K562 (cell line): ENCODE measurements around the gene ABL1. TPM values are rescaled to one million over a fixed set of nuclear protein-coding genes. Genes with fewer than 3 reads are reported as not detected.

ENCODE experiments used
- ATAC-seq: fragments of 200-7000 bp; cut with Tn5 transposase; 3 replicates; pipeline ENCODE4 v1.9.1; 2020; ENCODE audit warnings: moderate library complexity
- Bru-seq: library from RNA; stranded (reverse); fragments of 400-500 nt; gene quantifications from one replicate; lab custom pipeline; 2021; lab: Mats Ljungman, UMichigan
- BruChase-seq, 2 experiments: library from RNA; stranded (reverse); fragments of 400-500 nt; gene quantifications; one replicate each; lab custom pipeline; 2021; lab: Mats Ljungman, UMichigan
- BruUV-seq: library from RNA; stranded (reverse); fragments of 400-500 nt; replicated peaks from 2 replicates; lab custom pipeline; 2021; lab: Mats Ljungman, UMichigan
- CTCF ChIA-PET: fragments of 300-600 bp; formaldehyde crosslinking; extraction: SDS; loops from one replicate; lab custom pipeline; 2021; ENCODE audit warnings: low intra/inter-chr PET ratio; lab: Yijun Ruan, JAX
- POLR2A ChIA-PET: fragments of 300-600, 350-650 bp; sonication (Branson Sonifier 250); formaldehyde crosslinking; extraction: SDS; loops from one replicate; lab custom pipeline; 2021; ENCODE audit warnings: antibody characterized with exemption, inconsistent platforms; lab: Yijun Ruan, JAX
- DNase-seq, 4 experiments: peaks; one replicate each; pipeline versions ENCODE4 v3.0.0 to v3.0.0-alpha.2; 2011 to 2018; ENCODE audit warnings: low spot score in 3 of 4, mixed read lengths in 3 of 4; ENCODE audit errors: extremely low read depth in 1 of 4
- FAIRE-seq: peaks from 2 replicates; lab custom pipeline; 2011; peaks lifted over from hg19 to GRCh38; lab: Jason Lieb, UNC
- H2AFZ ChIP-seq: 2 replicates; pipeline ENCODE4 v1.6.0; 2011; ENCODE audit warnings: low read depth, low read length, control low read depth, inconsistent platforms
- H3K27ac ChIP-seq: fragments of 200-600 bp; 3 replicates; pipeline ENCODE4 v1.8.0; 2011; ENCODE audit warnings: low read depth, mild to moderate bottlenecking, control low read depth, inconsistent platforms, low read length, moderate library complexity, mixed read lengths; ENCODE audit errors: extremely low read depth
- H3K27me3 ChIP-seq, 2 experiments: fragments of 300-600 bp in 1 of 2; 2 replicates in 1 of 2; 3 replicates in 1 of 2; pipeline versions ENCODE4 v1.6.0 to v1.8.0; 2011; ENCODE audit warnings: inconsistent platforms in 2 of 2, low read length in 2 of 2, mild to moderate bottlenecking in 1 of 2, mixed read lengths in 1 of 2, moderate library complexity in 1 of 2; ENCODE audit not compliant: control insufficient read depth in 2 of 2, insufficient read depth in 2 of 2
- H3K36me3 ChIP-seq: fragments of 300-600 bp; 3 replicates; pipeline ENCODE4 v1.8.0; 2011; ENCODE audit warnings: mild to moderate bottlenecking, low read length, inconsistent platforms; ENCODE audit not compliant: control insufficient read depth, insufficient read depth
- H3K4me1 ChIP-seq, 2 experiments: fragments of 200-600 bp in 1 of 2; replicated peaks in 1 of 2; 2 replicates in 1 of 2; 3 replicates in 1 of 2; pipeline versions ENCODE4 v1.5.1 to v1.8.0; 2011; ENCODE audit warnings: inconsistent platforms in 2 of 2, low read length in 2 of 2, mild to moderate bottlenecking in 1 of 2, mixed read lengths in 1 of 2, moderate library complexity in 1 of 2; ENCODE audit not compliant: control insufficient read depth in 2 of 2, insufficient read depth in 2 of 2
- H3K4me2 ChIP-seq: 2 replicates; pipeline ENCODE4 v1.6.1; 2011; ENCODE audit warnings: low read length, control low read depth, inconsistent platforms, mixed read lengths; ENCODE audit not compliant: insufficient read depth
- H3K4me3 ChIP-seq: fragments of 200-600 bp; sonication (generic), shearing (Covaris generic); 2 replicates; pipeline ENCODE4 v1.5.1; 2016; ENCODE audit warnings: control low read depth, inconsistent platforms
- H3K79me2 ChIP-seq: fragments of 200-600 bp; 3 replicates; pipeline ENCODE4 v1.8.0; 2011; ENCODE audit warnings: low read length, inconsistent platforms; ENCODE audit not compliant: control insufficient read depth, insufficient read depth
- H3K9ac ChIP-seq, 2 experiments: 2 replicates each; pipeline versions ENCODE4 v1.6.0 to v1.6.1; 2011; ENCODE audit warnings: low read depth in 2 of 2, low read length in 2 of 2, control low read depth in 1 of 2, inconsistent platforms in 1 of 2, mild to moderate bottlenecking in 1 of 2, mixed read lengths in 1 of 2; ENCODE audit not compliant: insufficient read depth in 1 of 2
- H3K9me1 ChIP-seq: one replicate; pipeline ENCODE4 v1.6.0; 2011; ENCODE audit warnings: inconsistent platforms, mild to moderate bottlenecking, low read length, moderate library complexity; ENCODE audit not compliant: control insufficient read depth, insufficient read depth
- H3K9me3 ChIP-seq: replicated peaks from 2 replicates; pipeline ENCODE4 v1.5.1; 2011; ENCODE audit warnings: low read depth, low read length, inconsistent platforms; ENCODE audit not compliant: control insufficient read depth, insufficient read depth
- H4K20me1 ChIP-seq: replicated peaks from 2 replicates; pipeline ENCODE4 v1.6.1; 2011; ENCODE audit warnings: low read length, inconsistent platforms, mixed read lengths; ENCODE audit not compliant: control insufficient read depth, insufficient read depth
- HNRNPLL ChIP-seq: fragments of 200-400 bp; formaldehyde crosslinking; IDR thresholded peaks from 2 replicates; pipeline ENCODE4 v1.6.1; 2017; ENCODE audit warnings: low read length, low read depth, mild to moderate bottlenecking; ENCODE audit not compliant: poor library complexity, severe bottlenecking
- MLX ChIP-seq, 2 experiments: fragments of 450-650 bp in 1 of 2; sonication (generic) in 1 of 2; formaldehyde crosslinking; conservative IDR thresholded peaks; 2 replicates each; pipeline versions ENCODE4 v1.4.0 to v1.8.1; 2020 to 2022; ENCODE audit warnings: mild to moderate bottlenecking in 1 of 2, missing genetic modification reagents in 1 of 2
- STAT6 ChIP-seq: sonication (generic); formaldehyde crosslinking; IDR thresholded peaks from 2 replicates; pipeline ENCODE4 v1.8.1; 2023; ENCODE audit warnings: mild to moderate bottlenecking, missing genetic modification reagents
- WGBS: fragments of 100-300 bp; shearing (Covaris generic); methylation state at CpG from one replicate; pipeline ENCODE4 v1.1.6; 2016; ENCODE audit warnings: low coverage, mixed read lengths; ENCODE audit not compliant: insufficient coverage; ENCODE audit errors: missing lambda C conversion rate; 5-methylcytosine and 5-hydroxymethylcytosine counted together
- in situ Hi-C: fragments of 300-500 bp; cut with MboI; formaldehyde crosslinking; loops from 4 replicates; pipeline ENCODE4 v1.15.0; 2018; ENCODE audit warnings: inconsistent platforms, mixed read lengths
- intact Hi-C: fragments of 100-400 bp; cut with micrococcal nuclease; formaldehyde crosslinking; loops from 2 replicates; pipeline ENCODE4 v1.14.2; 2022
- long read RNA-seq, 3 experiments: library from polyadenylated mRNA in 2 of 3; library from RNA in 1 of 3; unstranded in 2 of 3; stranded (forward) in 1 of 3; transcript quantifications; one replicate each; pipeline ENCODE4 v2.0.0, GENCODE V29; 2019 to 2022
- polyA minus RNA-seq, 3 experiments: library from RNA; depleted of rRNA, polyadenylated mRNA; stranded (reverse); fragments of >200 nt; gene quantifications; 2 replicates each; pipeline ENCODE4 v1.2.3, GENCODE V29; 2011
- polyA plus RNA-seq, 8 experiments: library from polyadenylated mRNA; depleted of rRNA in 4 of 8; stranded (reverse) in 5 of 8; unstranded in 3 of 8; fragments of >200 nt; fragmentation: Nextera tagmentation in 2 of 8; fragmentation: Illumina TruSeq in 1 of 8; extraction: Ambion mirVana in 2 of 8; extraction: Trizol in 1 of 8; gene quantifications; 2 replicates each; pipeline versions ENCODE4 v1.2.1 to v1.2.3, GENCODE V29; 2011 to 2014; ENCODE audit warnings: inconsistent platforms in 1 of 8, missing spikeins in 1 of 8
- total RNA-seq, 7 experiments: library from RNA; depleted of rRNA in 6 of 7; stranded (reverse); fragments of >200 nt in 6 of 7; fragmentation: Illumina TruSeq in 2 of 7; extraction: Trizol in 2 of 7; gene quantifications; 2 replicates each; pipeline versions ENCODE4 v1.2.1 to v1.2.3, GENCODE V29; 2011 to 2021; ENCODE audit warnings: low replicate concordance in 1 of 7

Gene ABL1
- 105 and 142 TPM in 2 replicates for total RNA-seq (2011; cell fraction: chromatin; rRNA removed; ENCODE audit: low replicate concordance)
- 81.7 and 83.9 TPM in 2 replicates for total RNA-seq (2011; cell fraction: nucleolus; rRNA removed)
- total RNA-seq (2011; cell fraction: nucleoplasm; rRNA removed), result 75.2 and 77.0 TPM in 2 replicates
- total RNA-seq (2014; rRNA removed) (45.1 and 61.3 TPM in 2 replicates), total RNA-seq (2014; rRNA removed; fragmentation: Illumina TruSeq; extraction: Trizol) (28.6 and 30.2 TPM in 2 replicates), total RNA-seq (2015; rRNA removed; fragmentation: Illumina TruSeq; extraction: Trizol) (37.8 and 41.0 TPM in 2 replicates), total RNA-seq (2021) (124 and 130 TPM in 2 replicates), polyA plus RNA-seq (2011; rRNA removed) (26.0 and 35.7 TPM in 2 replicates), polyA plus RNA-seq (2014; fragmentation: Illumina TruSeq; extraction: Trizol) (64.0 and 77.9 TPM in 2 replicates), polyA plus RNA-seq (2014; fragmentation: Nextera tagmentation; extraction: Ambion mirVana) (1 to 10 TPM; 1.5 to 1.6 TPM), polyA plus RNA-seq (2014; rRNA removed) (59.7 and 60.0 TPM in 2 replicates), polyA minus RNA-seq (2011; rRNA and poly(A)+ RNA removed) (64.2 and 66.3 TPM in 2 replicates), Bru-seq, nascent RNA (percentile 95 among the genes with signal in this experiment), BruChase-seq, experiment 1, labeled RNA remaining after a 2-hour chase (percentile 94 among the genes with signal in this experiment), BruChase-seq, experiment 2, labeled RNA remaining after a 6-hour chase (percentile 92 among the genes with signal in this experiment)
- 44.5 and 48.8 TPM in 2 replicates for polyA plus RNA-seq (2011; cell fraction: cytosol; rRNA removed)
- 51.1 and 57.1 TPM in 2 replicates for polyA plus RNA-seq (2011; cell fraction: nucleus; rRNA removed)
- 65.2 and 79.7 TPM in 2 replicates for polyA plus RNA-seq (2012)
- polyA minus RNA-seq (2011; cell fraction: cytosol; rRNA and poly(A)+ RNA removed), result 93.5 and 149 TPM in 2 replicates
- polyA minus RNA-seq (2011; cell fraction: nucleus; rRNA and poly(A)+ RNA removed), result 21.7 and 40.1 TPM in 2 replicates
- long read RNA-seq, experiment 1, partial matches to known transcripts, result 375 of 414 reads
- long read RNA-seq, experiment 1, other reads (novel, unspliced or antisense), result 39 of 414 reads
- long read RNA-seq, experiment 2, partial matches to known transcripts, result 67 of 91 reads
- long read RNA-seq, experiment 2, other reads (novel, unspliced or antisense), result 21 of 91 reads
- long read RNA-seq, experiment 3, partial matches to known transcripts, result 2 of 19 reads
- long read RNA-seq, experiment 3, other reads (novel, unspliced or antisense), result 17 of 19 reads

DNA sequence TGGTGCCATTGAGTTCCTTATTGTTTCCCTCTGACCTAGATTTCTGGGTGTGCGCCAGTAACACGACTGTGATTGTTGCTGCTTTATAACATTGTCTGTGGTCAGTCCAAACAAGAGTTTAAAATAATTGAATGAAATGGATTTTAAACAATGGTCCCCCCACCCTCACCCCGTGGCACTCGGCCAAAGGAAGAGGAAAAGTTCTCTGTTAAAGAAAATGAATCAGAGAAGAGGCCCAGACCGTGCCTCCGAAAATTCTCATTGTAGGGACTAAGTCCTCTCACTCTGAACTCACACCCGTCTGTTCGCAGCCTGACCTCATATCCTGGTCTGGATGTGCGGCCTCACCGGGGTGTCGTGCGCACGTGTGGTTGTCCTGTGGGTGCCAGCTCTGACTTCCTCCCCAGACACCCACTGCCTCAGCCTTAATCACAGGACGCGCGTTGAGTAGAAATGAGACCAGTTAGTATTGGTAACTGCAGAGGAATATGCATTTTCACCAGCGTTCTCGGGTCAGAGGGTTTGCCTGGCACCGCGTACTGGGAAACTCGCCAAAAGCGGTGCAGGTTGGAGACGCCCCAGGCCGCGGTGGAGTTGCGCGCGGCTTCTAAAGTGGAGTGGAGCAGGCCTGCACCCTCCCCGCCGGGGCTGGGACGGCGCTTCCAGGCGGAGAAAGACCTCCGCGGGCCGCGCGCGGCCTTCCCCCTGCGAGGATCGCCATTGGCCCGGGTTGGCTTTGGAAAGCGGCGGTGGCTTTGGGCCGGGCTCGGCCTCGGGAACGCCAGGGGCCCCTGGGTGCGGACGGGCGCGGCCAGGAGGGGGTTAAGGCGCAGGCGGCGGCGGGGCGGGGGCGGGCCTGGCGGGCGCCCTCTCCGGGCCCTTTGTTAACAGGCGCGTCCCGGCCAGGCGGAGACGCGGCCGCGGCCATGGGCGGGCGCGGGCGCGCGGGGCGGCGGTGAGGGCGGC lies at the start of gene ABL1:
Gene ABL1 (plus strand): TSS at position 884 of the 966 bp plus-strand sequence. CDS start 193 bp downstream, outside the sequence.
- no peaks in the 10 kb centered on the region for H3K9me3 ChIP-seq
- peaks cover 25% of the 10 kb centered on the region; the same call in 2 of the 3 replicates for H3K36me3 ChIP-seq
- peak; percentile 70 to 94 (median 90) for DNase-seq
- no peak for FAIRE-seq
- H3K4me1 ChIP-seq, result peaks cover 0 to 11% of the 10 kb centered on the region in 2 experiments; a peak in 2 of 5 replicates
- H3K27ac ChIP-seq, result no peak within 1 kb of the TSS
- WGBS, result 82% methylated on average over 60 of the region's 78 CpGs
- H3K79me2 ChIP-seq, result no peaks in the 10 kb centered on the region
- H3K4me2 ChIP-seq, result peak within 1 kb of the TSS; percentile 43
- no TSS peak for BruUV-seq
- H3K9ac ChIP-seq, result peak within 1 kb of the TSS; percentile 6 to 46; a peak in 3 of 4 replicates
- H3K27me3 ChIP-seq, result no peaks in the 10 kb centered on the region
- intact Hi-C loops (no loop called here), in situ Hi-C loops (no loop called here)
- H3K4me3 ChIP-seq, result peak within 1 kb of the TSS; percentile 17
- CTCF ChIA-PET, result interaction anchor here (0.6 to 1.0 kb wide), 2 partner anchors 29 to 560 kb away, joined by 3 read pairs; no protein-coding TSS in a partner anchor
- no peak within 1 kb of the TSS for H2AFZ ChIP-seq
- peak; percentile 63 for ATAC-seq
- 0 out of 4 replicates have a peak, but pooled peaks of 1 of the 2 experiments have one; percentile 60 for TF ChIP-seq MLX (CRISPR knock-in tag; conservative IDR thresholded peaks at IDR 0.05)
- no peak for TF ChIP-seq HNRNPLL
- peak; percentile 51; the same call in 1 of the 2 replicates for TF ChIP-seq STAT6
- POLR2A ChIA-PET, result interaction anchor here (0.6 to 10.2 kb wide), 7 partner anchors 8 to 1416 kb away, joined by 4 to 160 read pairs (median 11); no protein-coding TSS in a partner anchor
- H3K9me1 ChIP-seq, result no peaks in the 10 kb centered on the region
- 0 out of 2 replicates have a peak, but pooled peaks cover under 1% of the 10 kb centered on the region for H4K20me1 ChIP-seq
